SKM-1 treated with dmso at 0.1 percent for 144 hours (cell line): ENCODE data around the gene SELENBP1.
"Not testable (repeated sequence)": the region's sequence is repeated elsewhere in the genome, so short reads cannot be mapped to it uniquely, and the experiment has no call there.

Experiments used
- DNase-seq: peaks from one replicate; lab custom pipeline; 2025; ENCODE audit not compliant: unreplicated experiment; lab: John Stamatoyannopoulos, UW

SELENBP1 gene

GRCh38 chr1:151384584-151384983 lies 12.1 kb upstream of the SELENBP1 start:
- no peak for DNase-seq

GRCh38 chr1:151377150-151377884 lies 4.8 kb upstream of the SELENBP1 start:
- DNase-seq: no peak

GRCh38 chr1:151373196-151373595 lies 691 bp upstream of the SELENBP1 start:
- no peak for DNase-seq

DNA sequence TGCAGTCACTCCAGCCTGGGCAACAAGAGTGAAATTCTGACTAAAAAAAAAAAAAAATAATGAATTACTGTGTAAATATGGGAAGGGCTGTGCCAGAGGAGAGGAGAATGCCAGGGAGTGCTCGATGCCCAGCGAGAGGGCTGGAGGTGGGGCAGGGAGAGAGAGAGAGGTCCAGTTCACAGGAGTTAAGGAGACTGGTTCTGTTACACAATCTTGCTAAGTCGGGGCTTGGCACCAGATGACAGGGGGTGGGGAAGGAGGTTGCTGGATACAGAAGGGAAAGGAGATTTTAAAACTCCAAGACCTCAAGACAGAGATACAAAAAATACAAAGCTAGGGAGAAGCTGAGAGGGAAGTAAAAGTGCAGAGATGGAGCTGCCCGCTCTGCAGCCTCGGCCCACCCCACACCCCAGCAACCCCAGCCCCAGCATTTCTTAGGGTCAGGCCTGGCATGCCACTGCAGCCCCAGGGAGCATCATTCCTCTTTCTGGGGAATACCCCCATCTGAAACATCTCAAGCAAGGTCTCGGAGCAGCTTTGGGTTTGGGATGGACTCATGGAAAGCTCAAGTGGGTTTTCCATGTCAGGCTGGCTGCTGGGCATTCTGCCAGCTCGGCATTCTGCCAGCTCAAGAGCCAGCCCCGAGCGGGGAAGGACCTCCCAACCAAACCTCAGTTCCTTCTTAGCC lies 991 bp downstream of the SELENBP1 start:
- DNase-seq: no peak

DNA sequence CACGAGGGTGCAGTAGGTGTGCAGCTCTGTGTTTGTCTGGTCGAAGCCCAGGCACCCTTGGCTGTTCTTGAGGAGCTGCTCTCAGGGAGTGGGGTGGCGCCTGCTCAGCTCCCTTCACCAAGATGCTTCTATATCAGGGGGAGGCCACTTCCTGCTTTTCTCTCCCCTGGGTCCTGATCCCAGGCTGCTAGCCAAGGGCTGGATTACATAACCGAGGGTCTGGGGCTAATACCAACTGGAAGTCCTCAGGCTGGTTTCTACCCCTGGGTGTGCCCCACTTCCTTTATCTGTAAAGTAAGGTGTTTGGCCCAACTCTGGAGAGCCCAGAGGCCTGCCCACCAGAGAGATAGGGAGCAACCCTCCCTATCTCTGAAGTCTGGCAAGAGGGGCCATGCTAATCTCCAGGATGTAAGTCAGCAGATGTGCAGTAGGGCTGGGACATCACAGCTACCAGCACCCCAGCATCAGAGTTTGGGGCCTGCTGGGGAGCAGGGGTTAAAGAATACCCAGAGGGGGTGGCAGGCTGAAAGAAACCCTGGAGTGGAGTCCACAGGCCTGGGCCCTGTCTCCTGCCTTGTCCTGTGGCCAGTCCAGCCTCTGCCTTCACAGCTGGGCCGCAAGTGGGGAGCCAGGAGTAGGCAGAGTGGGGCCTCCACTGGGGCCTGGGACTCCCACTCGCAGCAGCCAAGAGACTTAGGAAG lies 2.1 kb downstream of the SELENBP1 start:
- DNase-seq: peak; percentile 84

DNA sequence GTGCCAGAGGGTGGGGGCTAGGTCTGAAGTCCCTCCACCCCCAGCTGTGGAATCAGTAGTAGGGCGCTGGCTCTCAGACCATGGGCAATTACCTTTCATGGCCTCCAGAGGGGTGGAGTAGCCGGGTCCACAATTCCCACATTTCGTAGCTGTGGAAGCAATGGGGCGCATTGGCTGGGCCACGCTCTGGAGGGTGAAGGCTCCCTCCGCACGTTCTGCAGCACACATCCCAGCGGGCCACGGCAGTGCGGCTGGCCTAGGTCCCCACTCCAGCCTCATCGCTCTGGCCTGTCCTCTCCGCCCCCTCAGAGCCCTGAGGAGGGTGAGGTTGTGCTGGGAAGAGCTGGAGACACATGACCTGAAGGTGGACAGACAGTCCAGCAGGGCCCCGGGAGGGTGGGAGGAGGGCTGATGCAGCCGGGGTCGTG lies 2.9 kb downstream of the SELENBP1 start:
- no peak for DNase-seq

DNA sequence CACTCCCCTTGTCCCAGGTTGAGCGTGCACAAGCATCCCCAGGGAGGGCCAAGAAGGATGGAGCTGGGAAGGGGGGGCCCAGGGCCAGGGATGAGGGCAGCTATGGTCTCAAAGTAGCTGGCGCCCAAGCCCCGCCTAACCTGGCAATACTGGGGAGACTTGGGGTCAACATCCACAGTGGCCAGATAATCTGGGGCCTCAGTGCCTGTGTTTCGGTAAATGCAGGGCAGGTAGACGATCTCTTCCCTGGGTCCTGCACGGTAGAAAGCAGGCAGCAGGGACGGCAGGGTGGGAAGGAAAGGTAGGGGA lies 3.2 kb downstream of the SELENBP1 start:
- no peak for DNase-seq

GRCh38 chr1:151368393-151369301 lies 3.9 kb downstream of the SELENBP1 start:
- DNase-seq: no peak

GRCh38 chr1:151367658-151368392 lies 4.7 kb downstream of the SELENBP1 start:
- no peak for DNase-seq

DNA sequence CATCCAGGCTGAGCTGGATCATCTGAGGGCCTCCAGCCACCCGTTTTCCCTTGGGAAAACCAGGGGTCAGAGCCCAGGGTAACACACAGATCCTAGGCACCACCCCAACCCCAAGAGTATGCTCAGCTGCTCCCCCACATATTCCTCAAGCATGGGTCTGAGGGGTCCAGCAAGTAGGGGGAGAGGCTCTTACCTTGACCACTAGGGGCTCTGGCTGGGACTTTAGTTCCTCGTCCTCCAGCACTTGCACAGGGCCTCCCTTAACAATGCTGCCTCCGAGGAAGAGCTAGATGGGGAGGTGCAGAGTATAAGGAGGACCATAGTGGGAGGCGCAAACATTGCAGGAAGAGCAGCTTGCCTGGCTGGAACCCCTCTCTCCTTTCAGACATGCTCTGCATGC lies 7.5 kb downstream of the SELENBP1 start:
- DNase-seq: no peak

GRCh38 chr1:151362308-151363155 lies 10.0 kb downstream of the SELENBP1 start:
- no peak for DNase-seq

GRCh38 chr1:151361883-151362282 lies 10.6 kb downstream of the SELENBP1 start:
- peak; percentile 18 for DNase-seq

- DNase-seq: peak; percentile 28
Measured at GRCh38 chr1:151356696-151357095, 15.8 kb downstream of the SELENBP1 start.

DNA sequence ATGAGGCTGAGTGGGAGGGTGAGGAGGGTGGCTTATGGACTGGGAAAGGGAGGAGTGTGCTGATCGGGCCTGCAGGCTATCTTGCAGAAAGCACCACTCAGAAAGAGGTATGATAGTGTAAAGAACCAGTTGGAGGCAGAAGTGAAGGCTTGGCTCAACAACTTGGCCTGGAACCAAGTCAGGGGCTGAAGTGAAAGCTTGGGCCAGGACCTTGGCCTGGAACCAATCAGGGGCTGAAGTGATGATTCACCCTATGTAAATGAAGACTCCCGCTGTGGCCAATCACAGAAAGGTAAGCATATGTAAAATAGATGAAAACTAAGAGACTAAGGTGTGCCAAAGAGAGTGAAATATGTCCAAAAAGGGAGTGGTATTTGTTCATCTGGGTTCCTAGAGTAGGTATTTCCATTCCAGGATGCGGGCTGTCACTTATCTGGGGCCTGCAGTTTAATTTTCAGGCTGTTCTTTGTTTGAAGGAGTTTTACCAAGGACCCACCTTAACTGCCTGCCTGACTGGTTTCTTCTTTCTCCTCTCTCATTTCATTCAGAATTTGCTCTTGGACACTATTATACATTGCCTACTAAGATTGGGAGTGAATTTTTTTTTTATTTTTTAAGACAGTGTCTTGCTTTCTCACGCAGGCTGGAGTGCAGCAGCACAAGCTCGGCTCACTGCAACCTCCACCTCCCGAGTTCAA lies 20.3 kb downstream of the SELENBP1 start:
- no peak for DNase-seq

GRCh38 chr1:151350323-151350722 lies 22.2 kb downstream of the SELENBP1 start:
- not testable (repeated sequence) for DNase-seq

DNA sequence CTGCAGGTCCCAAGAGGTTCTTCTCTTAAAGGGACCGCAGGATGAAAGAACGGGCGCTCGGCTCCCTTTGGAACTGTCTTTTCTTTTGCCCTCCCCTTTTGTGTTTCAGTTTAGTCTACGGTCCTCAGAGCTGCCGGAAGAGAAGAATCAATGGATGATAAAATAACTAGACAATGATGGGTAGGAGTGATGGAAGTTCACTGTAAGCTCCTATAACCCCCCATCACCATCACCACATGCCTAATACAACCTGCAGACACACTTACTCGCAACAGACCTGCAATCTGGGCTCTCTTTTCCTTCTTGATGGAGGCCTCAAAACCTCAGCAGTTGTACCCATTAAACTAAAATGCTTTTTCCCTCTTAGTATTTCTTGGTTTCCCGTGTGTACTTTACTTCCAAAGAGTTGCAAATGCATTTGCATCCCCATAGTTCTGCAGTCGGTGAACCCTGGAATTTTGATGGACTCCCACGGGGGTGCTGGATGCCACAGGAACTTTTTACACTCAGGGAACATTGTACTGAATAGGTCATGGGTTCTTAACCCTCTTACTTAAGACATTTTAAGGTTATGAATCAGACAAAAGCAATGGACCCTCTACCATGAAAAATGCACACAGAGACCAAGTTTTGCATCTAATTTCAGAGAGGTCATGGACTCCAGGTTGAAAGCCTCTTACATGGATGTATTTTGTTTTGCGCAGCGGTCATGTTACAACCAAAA lies 24.8 kb downstream of the SELENBP1 start:
- no peak for DNase-seq

- DNase-seq: peak; percentile 100
Measured at GRCh38 chr1:151346769-151347522, 25.6 kb downstream of the SELENBP1 start, which contains the start of gene RFX5. Gene RFX5 (minus strand): TSS chr1:151347252. CDS start chr1:151346320, 932 bp downstream.
